Fibroblast of lung (primary cell): Measurements from ENCODE around the gene MTFR2. TPM values are rescaled to one million over a fixed set of nuclear protein-coding genes. Genes with fewer than 3 reads are reported as not detected.

Experiments
- DNase-seq, 2 donors: peaks; one replicate each; pipeline versions ENCODE4 v3.0.0 to v3.0.0-alpha.2; 2010; ENCODE audit warnings: low read depth in 2 of 2
- H2AFZ ChIP-seq: 2 replicates; pipeline ENCODE4 v1.5.1; 2012; ENCODE audit warnings: low read length, control low read depth, inconsistent platforms
- H3K27ac ChIP-seq: 2 replicates; pipeline ENCODE4 v1.5.1; 2011; ENCODE audit warnings: low read length, control low read depth; ENCODE audit not compliant: insufficient read depth
- H3K27me3 ChIP-seq: 2 replicates; pipeline ENCODE4 v1.5.1; 2011; ENCODE audit warnings: mild to moderate bottlenecking, low read length; ENCODE audit not compliant: control insufficient read depth, insufficient read depth
- H3K36me3 ChIP-seq: 2 replicates; pipeline ENCODE4 v1.5.1; 2011; ENCODE audit warnings: low read length; ENCODE audit not compliant: control insufficient read depth, insufficient read depth
- H3K4me1 ChIP-seq: 2 replicates; pipeline ENCODE4 v1.5.1; 2011; ENCODE audit warnings: low read length; ENCODE audit not compliant: control insufficient read depth, insufficient read depth; ENCODE audit errors: extremely low read depth
- H3K4me2 ChIP-seq: 2 replicates; pipeline ENCODE4 v1.5.1; 2011; ENCODE audit warnings: low read length, control low read depth; ENCODE audit not compliant: insufficient read depth; ENCODE audit errors: extremely low read depth
- H3K4me3 ChIP-seq, 4 experiments: fragments of 200-600 bp in 1 of 4; sonication (generic) in 1 of 4; replicated peaks in 1 of 4; 2 replicates each; pipeline ENCODE4 v1.5.1; 2011 to 2016; ENCODE audit warnings: low read length in 4 of 4, low read depth in 3 of 4, mild to moderate bottlenecking in 3 of 4, control low read depth in 2 of 4, inconsistent platforms in 1 of 4, mixed read lengths in 1 of 4; ENCODE audit not compliant: insufficient read depth in 1 of 4; ENCODE audit errors: control extremely low read depth in 1 of 4
- H3K79me2 ChIP-seq: 2 replicates; pipeline ENCODE4 v1.5.1; 2012; ENCODE audit warnings: mild to moderate bottlenecking, low read length, inconsistent platforms; ENCODE audit not compliant: control insufficient read depth, insufficient read depth
- H3K9ac ChIP-seq: 2 replicates; pipeline ENCODE4 v1.5.1; 2011; ENCODE audit warnings: mild to moderate bottlenecking, low read length, control low read depth; ENCODE audit not compliant: insufficient read depth
- H3K9me3 ChIP-seq: 2 replicates; pipeline ENCODE4 v1.5.1; 2012; ENCODE audit warnings: low read depth, low read length; ENCODE audit not compliant: control insufficient read depth, insufficient read depth
- H4K20me1 ChIP-seq: 2 replicates; pipeline ENCODE4 v1.5.1; 2011; ENCODE audit warnings: low read length; ENCODE audit not compliant: control insufficient read depth, insufficient read depth; ENCODE audit errors: extremely low read depth
- CTCF ChIP-seq, 2 donors: IDR thresholded peaks in 1 of 2; conservative IDR thresholded peaks in 1 of 2; 1 replicate in 1 of 2; 2 replicates in 1 of 2; pipeline ENCODE4 v1.5.1; 2011 to 2012; ENCODE audit warnings: low read length in 2 of 2, control low read depth in 1 of 2, inconsistent platforms in 1 of 2, low read depth in 1 of 2, mild to moderate bottlenecking in 1 of 2
- EZH2 ChIP-seq: IDR thresholded peaks from 2 replicates; pipeline ENCODE4 v1.5.1; 2012; ENCODE audit warnings: low read length, control low read depth, mild to moderate bottlenecking; ENCODE audit errors: missing control alignments
- polyA plus RNA-seq, 2 donors: library from polyadenylated mRNA; depleted of rRNA in 1 of 2; stranded (reverse) in 1 of 2; unstranded in 1 of 2; fragments of >200 nt; gene quantifications; 2 replicates each; pipeline ENCODE4 v1.2.1, GENCODE V29; 2011 to 2012; ENCODE audit warnings: missing spikeins in 1 of 2
- total RNA-seq: library from RNA; depleted of rRNA; stranded (reverse); fragments of >200 nt; gene quantifications from 2 replicates; pipeline ENCODE4 v1.2.1, GENCODE V29; 2014

Gene MTFR2
- total and polyA plus RNA-seq, 2 donors (not counting 1 experiment from before 2014, with no cell fraction given) = 0.83 to 3.3 TPM

GRCh38 chr6:136284909-136285308 is 34.8 kb upstream of the MTFR2 start:
- Histone ChIP-seq H3K4me1 (peaks cover 10% of the 10 kb centered on the region), H2AFZ (no peak overlapping the region), H3K9ac (no peak overlapping the region), H3K9me3 (no peaks in the 10 kb centered on the region), H3K36me3 (no peaks in the 10 kb centered on the region), H3K27ac (peak overlapping the region; percentile 51), H3K4me2 (peak overlapping the region; percentile 49), H3K4me3 (peak overlapping the region in 3 of 4 experiments; percentile 2 to 32 (median 14)), H3K27me3 (no peaks in the 10 kb centered on the region), H4K20me1 (peaks cover 12% of the 10 kb centered on the region), H3K79me2 (peaks cover 95% of the 10 kb centered on the region)
- DNase-seq = peak; percentile 49 to 66
- TF ChIP-seq EZH2 (no peak), CTCF (conservative IDR thresholded peaks at IDR 0.05 in 1 of 2, IDR thresholded peaks at IDR 0.05 in 1 of 2; ENCODE audit: low read depth in 1 of 2, low read length in 2 of 2) (no peak)

GRCh38 chr6:136282906-136283305 is 32.8 kb upstream of the MTFR2 start:
- DNase-seq = no peak
- Histone ChIP-seq H3K4me3 (no peak overlapping the region), H3K4me2 (peak overlapping the region; percentile 63), H3K4me1 (peaks cover 10% of the 10 kb centered on the region), H3K9ac (no peak overlapping the region), H2AFZ (no peak overlapping the region), H4K20me1 (peaks cover 13% of the 10 kb centered on the region), H3K79me2 (peaks cover 94% of the 10 kb centered on the region), H3K9me3 (no peaks in the 10 kb centered on the region), H3K27ac (no peak overlapping the region), H3K27me3 (no peaks in the 10 kb centered on the region), H3K36me3 (peaks cover 3% of the 10 kb centered on the region)
- no peak for TF ChIP-seq CTCF (conservative IDR thresholded peaks at IDR 0.05 in 1 of 2, IDR thresholded peaks at IDR 0.05 in 1 of 2; ENCODE audit: low read depth in 1 of 2, low read length in 2 of 2)
- no peak for TF ChIP-seq EZH2

DNA sequence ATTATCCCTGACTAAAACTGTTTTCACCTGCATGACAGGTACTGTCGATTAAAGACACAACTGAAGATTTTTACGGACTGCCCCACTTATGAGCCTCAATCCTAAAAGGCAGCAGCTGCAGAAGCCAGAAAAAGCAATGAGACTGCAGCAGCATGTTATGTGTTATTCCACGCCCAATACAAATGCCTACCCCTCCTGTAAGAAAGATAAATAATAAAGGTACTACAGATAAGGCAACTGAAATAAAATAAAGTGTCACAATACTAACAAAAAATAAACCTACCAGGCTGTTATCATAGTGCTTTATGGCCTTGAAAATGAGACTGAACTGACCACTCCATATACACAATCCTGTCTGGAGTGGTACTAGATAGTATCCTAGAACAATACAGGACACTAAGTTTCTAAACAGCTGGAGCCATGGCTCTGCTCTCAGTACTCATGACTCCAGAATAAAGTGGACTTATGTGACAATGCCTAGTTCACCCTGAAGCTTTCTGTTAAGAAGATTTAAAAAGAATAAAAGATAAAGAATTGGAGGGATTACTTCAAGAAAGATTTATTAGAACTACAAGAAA is 30.0 kb upstream of the MTFR2 start:
- no peak for TF ChIP-seq EZH2
- TF ChIP-seq CTCF (conservative IDR thresholded peaks at IDR 0.05 in 1 of 2, IDR thresholded peaks at IDR 0.05 in 1 of 2; ENCODE audit: low read depth in 1 of 2, low read length in 2 of 2) = no peak
- no peak overlapping the region for H2AFZ ChIP-seq
- H3K9me3 ChIP-seq = no peaks in the 10 kb centered on the region
- no peaks in the 10 kb centered on the region for H3K27me3 ChIP-seq
- peaks cover 13% of the 10 kb centered on the region for H4K20me1 ChIP-seq
- no peak overlapping the region for H3K9ac ChIP-seq
- H3K4me1 ChIP-seq = peaks cover 10% of the 10 kb centered on the region
- H3K79me2 ChIP-seq = peaks cover 76% of the 10 kb centered on the region
- H3K27ac ChIP-seq = no peak overlapping the region
- DNase-seq = no peak
- H3K4me3 ChIP-seq = no peak overlapping the region
- H3K36me3 ChIP-seq = peaks cover 5% of the 10 kb centered on the region
- H3K4me2 ChIP-seq = no peak overlapping the region
